ENCODE results near the gene PROZ.

GRCh38 chr13:113210833-113211232 lies 52.4 kb downstream of the PROZ start:
- TF ChIP-seq CTCF (IDR thresholded peaks at IDR 0.05) (no peak), POLR2A (IDR thresholded peaks at IDR 0.05) (no peak)
